Measurements from ENCODE around the gene IGSF10.

DNA sequence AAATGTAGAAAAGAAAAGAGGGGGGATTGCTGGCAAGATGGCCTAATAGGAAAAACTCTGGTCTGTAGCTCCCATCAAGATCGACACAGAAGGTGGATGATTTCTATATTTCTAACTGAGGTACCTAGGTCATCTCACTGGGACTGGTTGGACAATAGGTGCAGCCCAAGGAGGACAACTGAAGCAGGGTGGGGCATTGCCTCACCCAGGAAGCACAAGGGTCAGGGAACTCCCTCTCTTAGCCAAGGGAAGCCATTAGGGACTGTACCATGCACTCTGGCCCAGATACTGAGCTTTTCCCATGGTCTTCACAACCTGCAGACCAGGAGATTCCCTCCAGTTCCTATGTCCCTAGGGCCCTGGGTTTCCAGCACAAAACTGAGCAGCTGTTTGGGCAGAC, 22.6 kb upstream of the IGSF10 start:
- TF ChIP-seq EP300 (IDR thresholded peaks at IDR 0.05; ENCODE audit: borderline replicate concordance): no peak
- no peak for TF ChIP-seq TAF1 (IDR thresholded peaks at IDR 0.05; ENCODE audit: low read depth)
- no peak for TF ChIP-seq YY1 (IDR thresholded peaks at IDR 0.05; ENCODE audit: low read depth)
- TF ChIP-seq TCF12 (IDR thresholded peaks at IDR 0.05; ENCODE audit: low read depth): no peak
- TF ChIP-seq, protein P1, sequence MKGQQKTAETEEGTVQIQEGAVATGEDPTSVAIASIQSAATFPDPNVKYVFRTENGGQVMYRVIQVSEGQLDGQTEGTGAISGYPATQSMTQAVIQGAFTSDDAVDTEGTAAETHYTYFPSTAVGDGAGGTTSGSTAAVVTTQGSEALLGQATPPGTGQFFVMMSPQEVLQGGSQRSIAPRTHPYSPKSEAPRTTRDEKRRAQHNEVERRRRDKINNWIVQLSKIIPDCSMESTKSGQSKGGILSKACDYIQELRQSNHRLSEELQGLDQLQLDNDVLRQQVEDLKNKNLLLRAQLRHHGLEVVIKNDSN (IDR thresholded peaks at IDR 0.05): no peak
- no peak for TF ChIP-seq RAD21 (IDR thresholded peaks at IDR 0.05; ENCODE audit: low read depth)
- no peak for TF ChIP-seq NFIC (IDR thresholded peaks at IDR 0.05)
- no peak for TF ChIP-seq FOXM1 (IDR thresholded peaks at IDR 0.05; ENCODE audit: borderline replicate concordance, low read depth)
